Sigmoid colon (tissue), 7 donors: ENCODE measurements around the gene SP1. TPM values are rescaled to one million over a fixed set of nuclear protein-coding genes. Genes with fewer than 3 reads are reported as not detected.

Experiments
- DNase-seq: peaks from one replicate; pipeline ENCODE4 v3.0.0-alpha.2; 2019
- H3K27ac ChIP-seq, 4 donors: fragments of 200-600 bp; sonication (generic); one replicate each; pipeline ENCODE4 v1.5.1; 2016 to 2019; ENCODE audit warnings: mild to moderate bottlenecking in 1 of 4
- H3K27me3 ChIP-seq, 3 donors: fragments of 200-600 bp; sonication (generic); one replicate each; pipeline ENCODE4 v1.5.1; 2019; ENCODE audit warnings: mild to moderate bottlenecking in 1 of 3
- H3K36me3 ChIP-seq, 4 donors: fragments of 200-600 bp; sonication (generic); one replicate each; pipeline ENCODE4 v1.5.1; 2016 to 2019
- H3K4me1 ChIP-seq, 4 donors: fragments of 200-600 bp; sonication (generic); one replicate each; pipeline ENCODE4 v1.5.1; 2017 to 2019
- H3K4me3 ChIP-seq, 4 donors: fragments of 200-600 bp; sonication (generic); one replicate each; pipeline ENCODE4 v1.5.1; 2017 to 2019; ENCODE audit warnings: mild to moderate bottlenecking in 2 of 4, moderate library complexity in 1 of 4
- H3K9me3 ChIP-seq, 4 donors: fragments of 200-600 bp in 3 of 4; sonication (generic) in 3 of 4; one replicate each; pipeline versions ENCODE4 v1.5.1 to v1.6.1; 2013 to 2019
- CTCF ChIP-seq, 4 experiments: fragments of 450-650 bp in 3 of 4; fragments of 200-600 bp in 1 of 4; IDR thresholded peaks; one replicate each; pipeline ENCODE4 v1.5.1; 2016 to 2019; ENCODE audit warnings: antibody characterized with exemption in 4 of 4, mild to moderate bottlenecking in 3 of 4, moderate library complexity in 2 of 4
- EP300 ChIP-seq, 4 donors: sonication (generic); formaldehyde crosslinking; IDR thresholded peaks; one replicate each; pipeline ENCODE4 v1.6.1; 2017; ENCODE audit warnings: antibody characterized with exemption in 4 of 4
- POLR2A ChIP-seq, 2 donors: fragments of 450-650 bp; IDR thresholded peaks; one replicate each; pipeline ENCODE4 v1.6.1; 2016; ENCODE audit warnings: antibody characterized with exemption in 2 of 2, mild to moderate bottlenecking in 2 of 2, moderate library complexity in 2 of 2
- POLR2AphosphoS5 ChIP-seq, 4 donors: sonication (generic); formaldehyde crosslinking; IDR thresholded peaks; one replicate each; pipeline ENCODE4 v1.6.1; 2017; ENCODE audit warnings: antibody characterized with exemption in 4 of 4
- WGBS, 2 donors: extraction: QIAGEN DNeasy Blood & Tissue Kit; methylation state at CpG; one replicate each; pipeline ENCODE4 v1.1.7; 2013; 5-methylcytosine and 5-hydroxymethylcytosine counted together
- intact Hi-C: fragments of 100-400 bp; cut with DNase I; formaldehyde crosslinking; loops from one replicate; pipeline ENCODE4 v1.15.1; 2023
- polyA plus RNA-seq, 3 donors: library from polyadenylated mRNA; stranded (reverse); fragments of 200-250 nt; gene quantifications; one replicate each; pipeline ENCODE4 v1.2.3, GENCODE V29; 2013
- total RNA-seq, 4 donors: library from RNA; depleted of rRNA; stranded (reverse); fragments of >200 nt; gene quantifications; one replicate each; pipeline ENCODE4 v1.1.0, GENCODE V29; 2016
- donor health status: healthy with polysubstance abuse.
- donor health status: Bipolar disorder and iron deficiency.
- donor health status: healthy.

SP1 gene
- total and polyA plus RNA-seq, 7 donors, result 11.4 to 69.8 (median 53.2) TPM

DNA sequence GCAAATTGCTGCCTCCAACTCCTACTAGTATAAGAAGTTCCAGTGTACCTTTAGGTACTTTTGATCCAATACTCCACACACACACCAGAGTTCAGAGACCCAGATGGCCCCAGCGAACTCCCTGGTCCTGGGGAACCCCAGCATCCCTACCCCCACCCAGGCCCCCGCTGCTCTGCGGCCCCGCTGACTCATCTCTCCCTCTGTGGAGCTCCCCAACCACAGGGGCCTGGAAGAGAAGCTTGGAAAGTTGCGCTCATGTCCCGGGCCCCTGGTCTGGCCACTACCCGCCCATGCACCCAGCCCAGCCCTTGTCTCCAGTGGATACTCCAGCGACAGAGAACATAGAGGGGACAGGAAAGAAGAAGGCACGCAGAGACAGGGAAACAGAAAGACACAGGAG is 39.6 kb upstream of the SP1 start:
- Histone ChIP-seq H3K27me3 (peaks cover 0 to 38% (median 34%) of the 10 kb centered on the region in 3 donors), H3K9me3 (no peaks in the 10 kb centered on the region), H3K27ac (no peak overlapping the region), H3K4me3 (no peak overlapping the region), H3K4me1 (peaks cover 0 to 10% (median 7%) of the 10 kb centered on the region in 4 donors), H3K36me3 (no peaks in the 10 kb centered on the region)
- intact Hi-C loops, result no loop called here
- no peak for TF ChIP-seq CTCF (IDR thresholded peaks at IDR 0.05)
- TF ChIP-seq POLR2A (IDR thresholded peaks at IDR 0.05), result no peak
- TF ChIP-seq POLR2AphosphoS5 (IDR thresholded peaks at IDR 0.05), result no peak
- TF ChIP-seq EP300 (IDR thresholded peaks at IDR 0.05), result no peak
- DNase-seq, result no peak
- 76 to 82% methylated on average over 9 of the region's 9 CpGs for WGBS, 2 donors

GRCh38 chr12:53343449-53343848 is 36.5 kb upstream of the SP1 start:
- peaks cover 0 to 15% (median 13%) of the 10 kb centered on the region in 4 donors for H3K4me1 ChIP-seq
- H3K27ac ChIP-seq, result no peak overlapping the region
- H3K4me3 ChIP-seq, result no peak overlapping the region
- TF ChIP-seq POLR2AphosphoS5 (IDR thresholded peaks at IDR 0.05) (no peak), CTCF (IDR thresholded peaks at IDR 0.05) (no peak), POLR2A (IDR thresholded peaks at IDR 0.05) (no peak), EP300 (IDR thresholded peaks at IDR 0.05) (no peak)
- WGBS, 2 donors, result 59 to 80% methylated on average over 3 of the region's 3 CpGs
- intact Hi-C loops, result no loop called here
- no peak for DNase-seq
- peaks cover 0 to 8% (median 7%) of the 10 kb centered on the region in 3 donors for H3K27me3 ChIP-seq
- H3K36me3 ChIP-seq, result no peaks in the 10 kb centered on the region
- H3K9me3 ChIP-seq, result no peaks in the 10 kb centered on the region

GRCh38 chr12:53343969-53344368 is 36.0 kb upstream of the SP1 start:
- Histone ChIP-seq H3K36me3 (no peaks in the 10 kb centered on the region), H3K27ac (peak overlapping the region in 1 of 4 donors; percentile 90)

GRCh38 chr12:53344487-53344823 is 35.5 kb upstream of the SP1 start:
- peaks cover 0 to 15% (median 13%) of the 10 kb centered on the region in 4 donors for H3K4me1 ChIP-seq
- peak overlapping the region; percentile 86 to 97 (median 90) for H3K27ac ChIP-seq
- peak; percentile 66 for DNase-seq
- TF ChIP-seq CTCF (IDR thresholded peaks at IDR 0.05) (no peak), POLR2A (IDR thresholded peaks at IDR 0.05) (no peak), EP300 (IDR thresholded peaks at IDR 0.05) (no peak), POLR2AphosphoS5 (IDR thresholded peaks at IDR 0.05) (no peak)
- no peaks in the 10 kb centered on the region for H3K36me3 ChIP-seq
- peak overlapping the region; percentile 63 to 75 (median 69) for H3K4me3 ChIP-seq
- WGBS, 2 donors, result 7 to 8% methylated on average over 19 of the region's 19 CpGs
- H3K9me3 ChIP-seq, result no peaks in the 10 kb centered on the region
- intact Hi-C loops, result no loop called here
- H3K27me3 ChIP-seq, result no peaks in the 10 kb centered on the region

More at GRCh38 chr12:53343969-53344368, 36.0 kb upstream of the SP1 start:
- peak overlapping the region in 1 of 4 donors; percentile 63 for H3K4me3 ChIP-seq
- no peak for DNase-seq
- TF ChIP-seq EP300 (IDR thresholded peaks at IDR 0.05), result no peak
- TF ChIP-seq POLR2AphosphoS5 (IDR thresholded peaks at IDR 0.05), result no peak
- intact Hi-C loops, result no loop called here
- no peaks in the 10 kb centered on the region for H3K9me3 ChIP-seq
- H3K27me3 ChIP-seq, result peaks cover 0 to 3% (median 2%) of the 10 kb centered on the region in 3 donors
- H3K4me1 ChIP-seq, result peaks cover 0 to 15% (median 13%) of the 10 kb centered on the region in 4 donors
- 91 to 96% methylated on average over 4 of the region's 4 CpGs for WGBS, 2 donors

GRCh38 chr12:53344824-53345485 is 35.0 kb upstream of the SP1 start:
- Histone ChIP-seq H3K27ac (peak overlapping the region; percentile 86 to 97 (median 90)), H3K4me1 (peaks cover 0 to 15% (median 13%) of the 10 kb centered on the region in 4 donors), H3K4me3 (peak overlapping the region; percentile 63 to 75 (median 69)), H3K36me3 (no peaks in the 10 kb centered on the region), H3K9me3 (no peaks in the 10 kb centered on the region), H3K27me3 (no peaks in the 10 kb centered on the region)
- WGBS, 2 donors, result 0% methylated on average over 50 of the region's 50 CpGs
- intact Hi-C loops, result loop anchor here (1.0 kb wide), 1 partner anchor 21 kb away; no protein-coding TSS in a partner anchor
- TF ChIP-seq EP300 (IDR thresholded peaks at IDR 0.05) (no peak), POLR2AphosphoS5 (IDR thresholded peaks at IDR 0.05) (peak; percentile 21 to 74 (median 46)), POLR2A (IDR thresholded peaks at IDR 0.05) (no peak), CTCF (IDR thresholded peaks at IDR 0.05) (peak; percentile 73 to 85 (median 79))
- DNase-seq, result peak; percentile 93
